Psoas muscle (tissue), 8 donors: Measurements from ENCODE around the gene EIF5AL1. TPM values are rescaled to one million over a fixed set of nuclear protein-coding genes. Genes with fewer than 3 reads are reported as not detected.
"Not testable (repeated sequence)": the region's sequence is repeated elsewhere in the genome, so short reads cannot be mapped to it uniquely, and the experiment has no call there.

ENCODE experiments used
- ATAC-seq, 4 donors: fragments of 200-7000 bp; cut with Tn5 transposase; one replicate each; pipeline ENCODE4 v1.9.1; 2020; ENCODE audit warnings: moderate library complexity in 3 of 4, mild to moderate bottlenecking in 2 of 4
- DNase-seq, 2 donors: peaks; one replicate each; pipeline ENCODE4 v3.0.0-alpha.2; 2020
- H3K27ac ChIP-seq: fragments of 200-600 bp; one replicate; pipeline ENCODE4 v1.8.0; 2022
- H3K27me3 ChIP-seq, 3 donors: fragments of 200-600 bp in 1 of 3; one replicate each; pipeline versions ENCODE4 v1.6.1 to v1.8.0; 2013 to 2022; ENCODE audit warnings: low read length in 2 of 3, mild to moderate bottlenecking in 2 of 3, moderate library complexity in 1 of 3; ENCODE audit not compliant: insufficient read depth in 3 of 3
- H3K36me3 ChIP-seq, 2 donors: fragments of 200-600 bp in 1 of 2; one replicate each; pipeline versions ENCODE4 v1.6.1 to v1.8.0; 2013 to 2022; ENCODE audit warnings: low read depth in 1 of 2, mild to moderate bottlenecking in 1 of 2, moderate library complexity in 1 of 2; ENCODE audit not compliant: insufficient read depth in 1 of 2
- H3K4me1 ChIP-seq: fragments of 200-600 bp; one replicate; pipeline ENCODE4 v1.8.0; 2022
- H3K4me3 ChIP-seq: fragments of 200-600 bp; one replicate; pipeline ENCODE4 v1.8.0; 2022; ENCODE audit warnings: mild to moderate bottlenecking
- H3K9me3 ChIP-seq: fragments of 200-600 bp; one replicate; pipeline ENCODE4 v1.8.0; 2022
- CTCF ChIP-seq: fragments of 200-600 bp; IDR thresholded peaks from one replicate; pipeline ENCODE4 v1.8.0; 2022; ENCODE audit warnings: antibody characterized with exemption
- WGBS, 3 donors: extraction: QIAGEN DNeasy Blood & Tissue Kit; methylation state at CpG; one replicate each; pipeline versions ENCODE4 v1.1.6 to v1.1.7; 2013; 5-methylcytosine and 5-hydroxymethylcytosine counted together
- intact Hi-C, 2 donors: fragments of 100-400 bp; cut with DNase I; formaldehyde crosslinking; loops; one replicate each; pipeline versions ENCODE4 v1.11.0 to v1.14.2; 2022
- polyA plus RNA-seq, 3 donors: library from polyadenylated mRNA; stranded (reverse); fragments of 200-250 nt; gene quantifications; one replicate each; pipeline ENCODE4 v1.2.3, GENCODE V29; 2013
- total RNA-seq, 4 donors: library from RNA; stranded (reverse); fragmentation: NEBNext Ultra II Directional in 2 of 4; extraction: Animal tissue kit (Norgen Biotek cat#: 25700) in 2 of 4; gene quantifications; one replicate each; pipeline versions ENCODE4 v1.2.1 to v1.2.4, GENCODE V29; 2021 to 2023
- donor health status: healthy with polysubstance abuse.
- donor health status: DM: no; HTN: no; CAD: no; lungs with moderate emphysema.
- donor health status: Bipolar disorder and iron deficiency.
- donor health status: healthy.
- donor health status: DM: yes; HTN: yes; CAD: no.
- donor health status: DM: no; HTN: no; CAD: no.
- donor health status: DM: no; HTN: no; CAD: no.
- donor health status: DM: yes; HTN: yes; CAD: no.

The EIF5AL1 gene
- total and polyA plus RNA-seq, 7 donors: 0.18 to 1.9 (median 0.90) TPM

GRCh38 chr10:79507440-79508167 is 4.7 kb upstream of the EIF5AL1 start:
- H3K27ac ChIP-seq: no peak overlapping the region
- H3K4me1 ChIP-seq: no peaks in the 10 kb centered on the region
- H3K4me3 ChIP-seq: no peak overlapping the region
- DNase-seq (no peak), ATAC-seq (no peak)
- H3K36me3 ChIP-seq: no peaks in the 10 kb centered on the region
- WGBS, 3 donors: 34 to 48% (median 36%) methylated on average over 9 of the region's 9 CpGs
- intact Hi-C loops: no loop called here
- no peaks in the 10 kb centered on the region for H3K27me3 ChIP-seq
- no peaks in the 10 kb centered on the region for H3K9me3 ChIP-seq
- TF ChIP-seq CTCF: no peak

DNA sequence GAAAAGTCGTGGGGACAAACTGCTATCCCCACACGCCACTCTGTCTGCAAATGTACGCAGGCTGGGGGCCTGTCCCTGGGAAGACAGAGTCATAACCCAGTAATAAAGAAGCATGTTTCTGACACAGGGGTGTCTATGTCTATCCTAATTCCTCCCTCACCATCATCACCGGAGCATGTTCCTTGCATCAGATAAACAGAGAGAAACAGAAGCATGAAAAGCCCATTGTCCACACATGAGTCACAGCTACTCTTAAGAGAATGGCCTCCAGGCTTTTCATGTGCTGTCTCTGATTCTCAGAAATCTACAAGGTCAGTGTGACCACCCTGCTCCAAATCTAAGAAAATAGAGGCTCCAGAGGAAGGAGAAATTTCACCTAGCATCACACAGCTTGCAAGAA is 4.1 kb upstream of the EIF5AL1 start:
- DNase-seq, ATAC-seq, intact Hi-C loops, H3K4me1 ChIP-seq, H3K27me3 ChIP-seq, H3K27ac ChIP-seq, H3K9me3 ChIP-seq, H3K4me3 ChIP-seq, H3K36me3 ChIP-seq: not testable (repeated sequence)
- WGBS, 3 donors: 68 to 75% (median 71%) methylated on average over 3 of the region's 4 CpGs

DNA sequence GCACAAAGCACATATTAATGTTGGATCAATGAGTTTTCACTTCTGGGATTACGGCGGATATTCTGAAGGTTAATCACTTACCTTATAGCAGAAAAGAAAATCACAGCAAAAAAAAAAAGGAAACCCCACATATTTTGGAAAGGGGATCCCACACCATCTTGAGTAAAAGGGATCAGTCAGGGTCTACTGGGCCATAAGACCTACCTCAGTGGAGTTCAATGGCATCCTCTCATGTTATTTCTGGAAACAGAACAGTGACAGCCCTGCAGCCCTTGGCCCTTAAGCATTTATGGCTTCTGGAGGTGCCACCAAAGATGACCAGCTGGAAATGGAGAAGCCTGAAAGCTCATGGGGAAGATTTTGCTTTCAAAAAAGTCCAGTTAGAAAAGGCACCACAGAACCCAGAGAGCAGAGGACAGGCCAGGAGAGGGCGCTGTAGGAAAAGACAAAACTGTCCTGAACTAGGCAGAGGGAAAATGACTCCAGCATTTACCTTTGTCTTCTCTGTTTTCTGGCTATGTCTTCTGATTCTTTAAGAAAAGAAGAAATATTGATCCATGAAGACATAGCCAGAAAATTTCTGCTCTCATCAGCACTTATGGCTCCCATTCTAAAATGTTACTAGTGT is 2.9 kb upstream of the EIF5AL1 start:
- H3K27me3 ChIP-seq, H3K36me3 ChIP-seq, H3K4me3 ChIP-seq, DNase-seq, H3K27ac ChIP-seq, H3K9me3 ChIP-seq, H3K4me1 ChIP-seq, intact Hi-C loops: not testable (repeated sequence)
- WGBS, 3 donors: 98 to 100% (median 100%) methylated on average over 2 of the region's 3 CpGs
- peak in 2 of 4 donors; percentile 46 to 59 for ATAC-seq

DNA sequence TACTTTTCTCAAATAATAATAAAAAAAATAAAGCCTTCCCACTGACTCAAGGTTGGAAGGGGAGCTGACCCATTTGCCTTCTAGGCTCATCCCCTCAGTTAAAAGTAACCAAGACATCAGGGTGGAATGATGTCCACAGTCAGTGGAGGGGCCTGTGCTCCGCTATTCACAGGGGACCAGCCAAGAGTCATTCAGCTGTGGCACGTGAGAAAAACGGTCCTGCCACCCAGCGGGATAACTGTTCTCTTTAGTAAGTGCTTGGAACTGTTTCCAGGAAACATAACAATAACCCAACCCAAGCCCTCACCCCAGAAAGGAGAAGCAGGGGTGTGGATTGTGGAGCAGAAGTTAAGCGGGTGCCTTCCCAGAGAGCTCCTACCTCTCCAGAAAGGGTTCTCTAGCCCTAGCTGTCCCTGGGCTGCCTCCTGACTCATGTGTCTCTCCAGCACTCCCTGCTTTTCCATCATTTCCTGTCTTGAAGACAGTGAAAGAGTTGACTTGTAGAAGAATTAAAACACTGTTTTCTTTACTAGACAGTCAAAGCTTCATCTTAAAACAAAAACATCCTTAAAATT is 2.3 kb upstream of the EIF5AL1 start:
- intact Hi-C loops, DNase-seq, H3K27ac ChIP-seq, H3K9me3 ChIP-seq, H3K4me1 ChIP-seq, H3K27me3 ChIP-seq, H3K4me3 ChIP-seq, ATAC-seq, H3K36me3 ChIP-seq: not testable (repeated sequence)
- WGBS, 3 donors: 24 to 71% (median 38%) methylated on average over 1 to 4 of the region's 5 CpGs

- H3K27me3 ChIP-seq, H3K36me3 ChIP-seq, H3K4me1 ChIP-seq, ATAC-seq, H3K9me3 ChIP-seq, H3K4me3 ChIP-seq, DNase-seq, intact Hi-C loops, H3K27ac ChIP-seq: not testable (repeated sequence)
- WGBS, 3 donors: 41 to 43% (median 43%) methylated on average over 4 to 6 of the region's 7 CpGs
Observed at GRCh38 chr10:79516532-79517205, 4.3 kb downstream of the EIF5AL1 start.

GRCh38 chr10:79517567-79517966 is 5.2 kb downstream of the EIF5AL1 start:
- WGBS, 3 donors: 0 to 27% (median 10%) methylated on average over 1 to 2 of the region's 4 CpGs
- ATAC-seq, intact Hi-C loops, DNase-seq, H3K27me3 ChIP-seq, H3K4me3 ChIP-seq, H3K9me3 ChIP-seq, H3K27ac ChIP-seq, H3K4me1 ChIP-seq, H3K36me3 ChIP-seq: not testable (repeated sequence)

DNA sequence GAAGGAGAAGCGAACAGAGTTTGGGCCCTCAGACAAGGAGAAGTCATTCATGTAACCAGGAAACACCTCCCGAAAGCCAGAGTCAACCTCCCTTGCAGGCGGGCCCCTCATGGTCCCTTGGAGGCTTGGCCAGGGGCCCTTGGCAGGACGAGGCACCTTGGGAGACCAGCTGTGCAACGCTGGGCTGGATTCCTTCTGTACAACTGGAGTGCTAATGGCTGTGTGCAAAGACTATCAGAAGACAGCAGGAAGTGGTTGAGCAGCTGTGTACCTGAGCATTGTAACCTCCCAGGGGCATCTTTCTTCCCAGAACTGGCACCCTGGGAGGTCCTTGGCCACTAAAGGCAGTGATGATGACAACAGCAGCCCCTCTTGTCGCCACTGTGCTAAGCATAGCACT is 9.4 kb downstream of the EIF5AL1 start:
- WGBS, 3 donors: 74 to 77% (median 75%) methylated on average over 6 of the region's 6 CpGs
- DNase-seq, intact Hi-C loops, H3K27ac ChIP-seq, H3K4me3 ChIP-seq, ATAC-seq, H3K27me3 ChIP-seq, H3K9me3 ChIP-seq, H3K4me1 ChIP-seq, H3K36me3 ChIP-seq: not testable (repeated sequence)

DNA sequence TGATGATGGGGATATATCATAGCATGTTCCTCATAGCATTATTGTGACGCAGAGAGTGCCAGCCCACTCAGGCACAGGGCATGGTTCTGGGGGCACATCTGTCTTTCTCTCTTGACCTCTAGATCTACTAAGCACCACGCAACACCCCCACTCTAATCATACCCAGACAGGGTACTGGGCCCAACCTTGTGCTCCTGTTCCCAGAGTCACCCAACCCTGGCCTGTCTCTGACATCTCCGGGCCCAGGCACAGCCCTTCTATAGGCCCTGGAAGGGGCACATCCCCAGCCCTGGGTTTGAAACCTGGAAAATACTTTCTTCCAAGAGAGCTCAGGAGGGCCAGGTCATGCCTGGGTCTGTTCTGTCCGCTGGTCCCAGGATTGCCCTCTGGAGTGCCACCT is 10.1 kb downstream of the EIF5AL1 start:
- H3K4me1 ChIP-seq, H3K27ac ChIP-seq, H3K27me3 ChIP-seq, intact Hi-C loops, DNase-seq, ATAC-seq, H3K9me3 ChIP-seq, H3K36me3 ChIP-seq, H3K4me3 ChIP-seq: not testable (repeated sequence)
- WGBS, 3 donors: 87 to 97% (median 96%) methylated on average over 2 to 3 of the region's 4 CpGs

GRCh38 chr10:79523157-79523853 is 11.0 kb downstream of the EIF5AL1 start:
- ATAC-seq, H3K4me1 ChIP-seq, H3K9me3 ChIP-seq, intact Hi-C loops, DNase-seq, H3K36me3 ChIP-seq, H3K27ac ChIP-seq, H3K27me3 ChIP-seq, H3K4me3 ChIP-seq: not testable (repeated sequence)
- 86 to 95% (median 87%) methylated on average over 7 to 10 of the region's 13 CpGs for WGBS, 3 donors
